GM12891 (cell line): ENCODE measurements around the gene KLHL42.

Source experiments
- PAX5 ChIP-seq: IDR thresholded peaks from 2 replicates; pipeline ENCODE4 v1.6.1; 2011; ENCODE audit warnings: low read length, moderate library complexity, mild to moderate bottlenecking; ENCODE audit not compliant: insufficient read depth, severe bottlenecking
- POLR2A ChIP-seq: IDR thresholded peaks from 2 replicates; pipeline ENCODE4 v1.6.1; 2011; ENCODE audit warnings: low read depth, low read length, control low read depth
- POLR2AphosphoS5 ChIP-seq: IDR thresholded peaks from 2 replicates; pipeline ENCODE4 v1.6.1; 2011; ENCODE audit warnings: low read depth, low read length, control low read depth
- SPI1 ChIP-seq: IDR thresholded peaks from 2 replicates; pipeline ENCODE4 v1.6.1; 2011; ENCODE audit warnings: low read depth, low read length, control low read depth
- TAF1 ChIP-seq: IDR thresholded peaks from 2 replicates; pipeline ENCODE4 v1.6.1; 2011; ENCODE audit warnings: low read depth, low read length, control low read depth

- TF ChIP-seq POLR2A = no peak
- TF ChIP-seq TAF1 = no peak
- no peak for TF ChIP-seq POLR2AphosphoS5
- TF ChIP-seq SPI1 = no peak
- TF ChIP-seq PAX5 = no peak
These were observed 28.5 kb upstream of the KLHL42 start for GRCh38 chr12:27751386-27752047.
